ENCODE results near the gene SLC27A6.
"Not testable (repeated sequence)": the region's sequence is repeated elsewhere in the genome, so short reads cannot be mapped to it uniquely, and the experiment has no call there.

The SLC27A6 gene, protein sequence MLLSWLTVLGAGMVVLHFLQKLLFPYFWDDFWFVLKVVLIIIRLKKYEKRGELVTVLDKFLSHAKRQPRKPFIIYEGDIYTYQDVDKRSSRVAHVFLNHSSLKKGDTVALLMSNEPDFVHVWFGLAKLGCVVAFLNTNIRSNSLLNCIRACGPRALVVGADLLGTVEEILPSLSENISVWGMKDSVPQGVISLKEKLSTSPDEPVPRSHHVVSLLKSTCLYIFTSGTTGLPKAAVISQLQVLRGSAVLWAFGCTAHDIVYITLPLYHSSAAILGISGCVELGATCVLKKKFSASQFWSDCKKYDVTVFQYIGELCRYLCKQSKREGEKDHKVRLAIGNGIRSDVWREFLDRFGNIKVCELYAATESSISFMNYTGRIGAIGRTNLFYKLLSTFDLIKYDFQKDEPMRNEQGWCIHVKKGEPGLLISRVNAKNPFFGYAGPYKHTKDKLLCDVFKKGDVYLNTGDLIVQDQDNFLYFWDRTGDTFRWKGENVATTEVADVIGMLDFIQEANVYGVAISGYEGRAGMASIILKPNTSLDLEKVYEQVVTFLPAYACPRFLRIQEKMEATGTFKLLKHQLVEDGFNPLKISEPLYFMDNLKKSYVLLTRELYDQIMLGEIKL

DNA sequence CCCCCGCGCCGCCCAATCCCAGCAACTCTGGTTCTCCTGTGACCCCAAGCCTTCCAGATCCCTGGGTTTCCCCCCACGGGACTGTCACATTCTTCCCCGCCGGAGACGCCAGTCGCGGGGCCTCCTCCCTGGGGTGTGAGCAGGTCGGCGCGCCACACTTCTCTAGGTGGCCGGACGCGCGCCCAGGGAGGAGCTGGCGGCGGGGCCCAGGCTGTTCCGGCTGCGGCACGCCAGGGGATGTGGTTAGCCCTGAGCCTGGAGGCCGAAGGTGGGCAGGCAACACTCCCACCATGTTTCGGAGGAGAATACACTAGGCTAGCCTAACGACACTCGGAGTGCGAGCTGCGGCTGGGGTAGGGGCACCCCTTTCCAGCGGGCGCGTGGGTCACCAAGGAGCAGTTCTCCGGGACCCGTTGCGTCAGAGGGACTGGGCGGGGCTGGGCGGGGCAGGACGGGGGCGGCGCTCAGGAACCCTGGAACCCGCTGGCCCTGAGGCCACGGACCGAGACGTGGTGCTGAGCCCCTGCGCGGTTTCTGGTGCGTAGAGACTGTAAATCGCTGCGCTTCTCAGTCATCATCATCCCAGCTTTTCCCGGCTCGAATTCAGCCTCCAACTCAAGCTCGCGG, at the start of gene SLC27A6:
Gene SLC27A6, plus strand, starts transcription at position 478 of the 627 bp plus-strand sequence. CDS start 650 bp downstream, outside the sequence.
- peak; percentile 40 for DNase-seq

DNA sequence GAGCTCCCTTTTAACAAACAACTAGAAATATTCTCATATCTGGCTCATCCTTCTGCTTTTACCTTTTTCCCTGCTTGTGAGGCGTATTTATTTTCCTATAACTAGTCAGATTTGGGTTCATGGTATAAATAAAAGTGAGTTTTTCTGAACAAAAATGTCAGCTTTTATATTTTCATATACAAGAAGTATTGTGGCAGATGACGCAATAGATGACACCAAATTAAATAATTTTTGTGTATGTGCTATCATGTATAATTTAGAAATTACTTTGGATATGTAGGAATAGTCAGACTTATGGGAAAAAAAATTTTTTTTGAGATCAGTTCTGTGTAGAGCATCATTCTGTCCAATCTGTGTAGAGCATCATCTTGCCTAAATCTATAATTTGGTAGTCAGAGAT, 45.7 kb upstream of the SLC27A6 start:
- DNase-seq, result no peak

DNA sequence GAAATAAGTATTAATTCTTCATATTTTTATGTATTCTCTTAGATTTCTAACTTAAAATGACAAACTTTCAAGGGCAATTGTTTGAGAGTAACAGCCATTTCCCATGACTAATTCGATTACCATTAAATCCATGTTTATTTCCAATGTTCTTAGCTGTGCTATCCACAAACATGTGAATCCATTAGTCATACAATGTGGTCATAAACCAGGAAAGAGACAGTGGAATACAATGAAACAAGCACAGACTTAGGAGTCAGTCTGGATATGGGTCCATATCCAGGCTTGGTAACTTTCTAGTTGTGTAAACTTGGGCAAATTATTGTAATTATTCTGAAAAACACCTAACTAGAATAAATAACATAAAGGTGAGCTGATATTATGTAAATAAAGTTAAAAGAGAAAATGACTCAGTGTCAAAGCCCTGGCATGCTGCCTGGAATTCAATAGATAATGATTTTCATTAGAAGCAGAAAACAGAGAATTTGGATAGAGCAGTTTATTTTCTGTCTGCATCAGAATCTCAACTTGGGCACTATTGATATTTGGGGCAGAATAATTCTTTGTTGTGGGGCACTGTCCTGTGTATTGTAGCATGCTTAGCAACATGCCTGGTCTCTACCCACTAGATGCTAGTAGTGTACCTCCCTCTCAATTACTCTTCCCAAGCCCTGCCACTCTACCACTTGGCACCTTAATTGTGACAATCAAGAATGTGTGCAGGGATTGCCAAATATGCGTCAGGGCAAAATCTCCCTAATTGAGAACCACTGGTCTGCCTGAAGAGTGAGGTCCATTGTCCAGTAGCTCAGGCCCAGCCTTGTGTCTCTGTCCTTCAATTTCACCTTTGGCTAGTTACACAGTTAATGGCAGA, 44.7 kb upstream of the SLC27A6 start:
- DNase-seq, result no peak

DNA sequence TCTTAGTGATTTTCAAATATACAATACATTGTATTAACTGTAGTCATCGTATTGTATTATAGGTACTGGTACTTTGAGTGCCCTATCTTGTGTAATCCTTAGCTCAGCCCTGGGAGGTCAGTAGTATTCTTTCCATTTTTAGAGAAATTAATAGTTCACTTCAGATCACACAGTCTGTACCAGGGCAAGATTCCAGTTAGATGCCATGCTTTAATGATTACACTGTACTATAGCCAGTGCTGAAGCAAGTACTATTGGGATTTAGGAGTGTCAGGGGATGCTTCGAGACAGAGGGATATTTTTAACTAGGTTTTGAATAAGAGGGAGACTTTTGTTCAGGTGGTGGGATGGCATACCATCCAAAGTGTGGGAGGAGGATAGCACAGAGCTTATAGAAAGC, 41.0 kb upstream of the SLC27A6 start:
- DNase-seq, result no peak

DNA sequence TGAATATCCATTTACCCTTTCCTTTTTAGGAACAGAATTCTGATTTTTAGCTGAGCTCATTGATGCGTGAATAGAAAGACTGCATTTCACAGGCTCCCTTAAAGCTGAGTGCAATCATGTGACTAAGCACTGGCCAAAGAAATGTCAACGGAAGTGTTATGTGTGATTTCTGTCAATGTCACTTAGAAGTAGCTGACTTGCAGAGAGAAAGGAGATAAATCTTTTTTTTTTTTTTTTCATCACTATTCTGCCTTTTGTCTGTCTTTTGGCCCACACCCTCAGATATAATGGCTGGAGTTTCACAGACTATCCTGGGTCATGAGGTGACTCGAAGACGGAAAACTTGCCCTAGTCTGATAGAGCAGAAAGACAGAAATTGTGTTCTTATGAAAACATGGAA, 39.3 kb upstream of the SLC27A6 start:
- no peak for DNase-seq

DNA sequence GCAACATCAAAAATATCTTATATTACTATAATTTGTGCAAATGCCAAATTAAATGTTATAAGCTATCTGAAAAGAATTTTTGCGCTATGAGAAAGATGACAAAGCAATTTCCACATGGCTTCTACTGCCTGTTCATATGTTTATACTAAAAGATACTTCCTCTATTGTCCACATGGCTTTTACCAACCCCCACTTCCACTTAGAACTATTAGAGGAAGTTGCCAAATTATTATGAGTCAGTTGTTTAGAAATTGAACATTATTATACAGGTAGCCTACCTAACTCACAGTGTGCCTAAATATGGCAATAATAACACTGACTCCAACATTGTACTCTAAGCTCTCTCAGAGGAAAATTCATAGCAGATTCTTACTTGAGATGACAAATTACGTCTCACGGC, 37.6 kb upstream of the SLC27A6 start:
- no peak for DNase-seq

DNA sequence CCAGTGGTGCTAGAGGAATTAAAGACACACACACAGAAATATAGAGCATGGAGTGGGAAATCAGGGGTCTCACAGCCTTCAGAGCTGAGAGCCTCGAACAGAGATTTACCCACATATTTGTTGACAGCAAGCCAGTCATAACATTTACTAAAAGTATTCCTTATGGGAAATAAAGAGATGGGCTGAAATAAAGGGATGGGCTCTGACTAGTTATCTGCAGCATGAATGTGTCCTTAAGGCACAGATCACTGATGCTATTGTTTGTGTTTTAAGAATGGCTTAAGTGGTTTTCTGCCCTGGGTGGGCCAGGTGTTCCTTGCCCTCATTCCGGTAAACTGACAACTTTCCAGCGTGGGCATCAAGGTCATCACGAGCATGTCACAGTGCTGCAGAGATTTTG, 33.1 kb upstream of the SLC27A6 start:
- DNase-seq, result not testable (repeated sequence)

DNA sequence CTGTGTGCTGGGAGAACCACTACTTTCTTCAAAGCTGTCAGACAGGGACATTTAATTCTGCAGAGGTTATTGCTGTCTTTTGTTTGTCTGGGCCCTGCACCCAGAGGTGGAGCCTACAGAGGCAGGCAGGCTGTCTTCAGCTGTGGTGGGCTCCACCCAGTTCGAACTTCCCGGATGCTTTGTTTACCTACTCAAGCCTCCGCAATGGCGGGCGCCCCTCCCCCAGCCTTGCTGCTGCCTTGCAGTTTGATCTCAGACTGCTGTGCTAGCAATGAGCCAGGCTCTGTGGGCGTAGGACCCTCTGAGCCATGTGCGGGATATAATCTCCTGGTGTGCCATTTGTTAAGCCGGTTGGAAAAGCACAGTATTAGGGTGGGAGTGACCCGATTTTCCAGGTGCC, 22.2 kb upstream of the SLC27A6 start:
- DNase-seq, result not testable (repeated sequence)

DNA sequence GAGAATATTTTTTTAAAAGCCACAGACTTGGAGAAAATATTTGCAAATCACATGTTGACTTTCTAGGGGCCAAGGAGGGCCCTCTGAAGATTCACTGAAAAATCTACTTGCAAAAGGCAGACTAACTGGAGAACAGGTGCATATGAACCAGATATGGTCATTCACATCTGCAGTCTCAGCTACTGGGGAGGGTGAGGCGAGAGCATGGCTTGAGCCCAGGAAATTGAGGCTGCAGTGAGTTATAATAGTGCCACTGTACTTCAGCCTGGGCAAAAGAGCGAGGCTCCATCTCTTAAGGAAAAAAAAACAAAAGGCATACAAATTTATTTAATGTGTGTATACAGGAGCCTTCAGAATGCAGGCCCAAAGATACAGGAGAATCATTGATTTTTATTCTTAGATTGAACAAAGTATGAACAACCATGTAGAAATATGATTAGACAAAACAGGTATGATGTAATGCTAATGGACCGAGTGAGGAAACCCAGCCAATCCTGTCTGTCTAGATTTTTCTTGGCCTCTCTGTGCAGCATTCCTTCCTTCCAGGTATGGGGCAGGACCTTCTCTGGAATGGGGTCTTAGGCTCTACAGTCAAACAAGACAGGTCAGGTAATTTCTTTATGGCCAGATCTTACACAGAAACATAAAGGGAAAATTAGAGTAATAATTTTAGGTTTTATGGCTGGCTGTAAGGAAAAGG, 15.3 kb upstream of the SLC27A6 start:
- no peak for DNase-seq

DNA sequence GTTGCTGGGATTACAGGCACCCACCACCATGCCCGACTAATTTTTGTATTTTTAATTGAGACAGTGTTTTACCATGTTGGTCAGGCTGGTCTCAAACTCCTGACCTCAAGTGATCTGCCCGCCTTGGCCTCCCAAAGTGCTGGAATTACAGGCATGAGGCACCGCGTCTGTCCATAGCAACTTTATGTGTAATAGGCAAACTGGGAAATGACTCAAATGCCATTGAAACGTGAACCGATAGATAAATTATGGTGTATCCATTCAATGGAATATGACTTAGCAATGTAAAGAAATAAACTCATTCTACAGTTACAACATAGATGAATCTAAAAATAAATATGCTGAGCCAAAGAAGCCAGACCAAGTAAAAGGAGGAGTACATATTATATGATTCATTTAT, 14.0 kb upstream of the SLC27A6 start:
- DNase-seq, result not testable (repeated sequence)

DNA sequence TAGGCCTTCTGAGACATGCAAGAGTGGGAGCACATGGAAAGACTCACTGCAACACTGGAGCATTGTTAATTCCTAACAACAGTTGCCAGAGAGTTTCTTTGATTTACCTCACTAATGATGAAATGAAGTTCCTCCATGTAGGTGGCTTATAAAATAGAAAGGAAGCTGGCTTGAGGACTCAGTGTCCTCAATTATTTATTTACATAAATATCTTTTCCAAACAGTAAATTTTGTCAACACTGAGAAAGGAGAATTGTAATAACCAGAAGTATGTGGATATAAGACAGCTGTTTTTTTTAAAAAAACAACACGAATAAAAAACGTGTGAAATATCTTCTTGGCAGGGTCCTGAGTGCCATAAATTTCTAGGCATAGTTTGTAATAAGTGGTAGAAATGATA, 9.1 kb upstream of the SLC27A6 start:
- no peak for DNase-seq

DNA sequence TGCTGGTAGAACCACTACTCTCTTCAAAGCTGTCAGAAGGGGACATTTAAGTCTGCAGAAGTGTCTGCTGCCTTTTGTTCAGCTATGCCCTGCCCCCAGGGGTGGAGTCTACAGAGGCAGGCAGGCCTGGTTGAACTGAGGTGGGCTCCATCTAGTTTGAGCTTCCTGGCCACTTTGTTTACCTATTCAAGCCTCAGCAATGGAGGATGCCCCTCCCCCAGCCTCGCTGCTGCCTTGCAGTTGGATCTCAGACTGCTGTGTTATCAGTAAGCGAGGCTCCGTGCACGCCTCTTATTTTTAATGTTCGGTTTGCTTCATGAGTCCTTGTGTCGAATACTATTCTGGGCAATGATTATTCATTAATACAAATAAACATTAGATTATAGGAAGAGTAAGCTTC, 3.1 kb upstream of the SLC27A6 start:
- no peak for DNase-seq

DNA sequence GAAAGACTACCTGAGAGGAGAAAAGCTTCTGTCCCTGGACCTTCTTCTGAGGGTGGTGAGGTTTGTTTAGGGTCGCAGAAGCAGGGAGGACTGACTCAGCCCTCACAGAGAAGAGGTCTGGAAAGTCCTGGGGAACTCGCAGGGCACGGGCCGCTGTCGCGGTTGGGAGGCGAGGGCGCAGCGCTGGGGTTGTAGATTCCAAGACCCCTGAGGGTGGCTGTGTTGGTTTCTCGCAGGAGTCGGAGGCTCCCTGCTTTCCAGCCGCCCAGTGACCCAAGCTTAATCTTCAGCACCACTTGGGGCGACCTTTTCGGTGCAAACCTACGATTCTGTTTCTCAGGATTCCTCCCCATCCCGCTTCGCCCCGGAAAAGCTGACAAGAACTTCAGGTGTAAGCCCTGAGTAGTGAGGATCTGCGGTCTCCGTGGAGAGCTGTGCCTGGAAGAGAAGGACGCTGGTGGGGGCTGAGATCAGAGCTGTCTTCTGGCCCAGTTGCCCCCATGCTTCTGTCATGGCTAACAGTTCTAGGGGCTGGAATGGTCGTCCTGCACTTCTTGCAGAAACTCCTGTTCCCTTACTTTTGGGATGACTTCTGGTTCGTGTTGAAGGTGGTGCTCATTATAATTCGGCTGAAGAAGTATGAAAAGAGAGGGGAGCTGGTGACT, 482 bp downstream of the SLC27A6 start:
- no peak for DNase-seq

DNA sequence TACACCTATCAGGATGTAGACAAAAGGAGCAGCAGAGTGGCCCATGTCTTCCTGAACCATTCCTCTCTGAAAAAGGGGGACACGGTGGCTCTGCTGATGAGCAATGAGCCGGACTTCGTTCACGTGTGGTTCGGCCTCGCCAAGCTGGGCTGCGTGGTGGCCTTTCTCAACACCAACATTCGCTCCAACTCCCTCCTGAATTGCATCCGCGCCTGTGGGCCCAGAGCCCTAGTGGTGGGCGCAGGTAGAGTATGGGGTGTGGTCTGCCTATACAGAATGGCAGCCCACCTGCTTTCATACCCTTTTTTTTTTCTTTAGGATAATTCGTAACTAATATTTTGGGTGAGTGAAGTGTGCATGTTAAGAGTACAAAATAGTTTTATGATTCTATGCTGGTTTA, 1.1 kb downstream of the SLC27A6 start:
- no peak for DNase-seq

DNA sequence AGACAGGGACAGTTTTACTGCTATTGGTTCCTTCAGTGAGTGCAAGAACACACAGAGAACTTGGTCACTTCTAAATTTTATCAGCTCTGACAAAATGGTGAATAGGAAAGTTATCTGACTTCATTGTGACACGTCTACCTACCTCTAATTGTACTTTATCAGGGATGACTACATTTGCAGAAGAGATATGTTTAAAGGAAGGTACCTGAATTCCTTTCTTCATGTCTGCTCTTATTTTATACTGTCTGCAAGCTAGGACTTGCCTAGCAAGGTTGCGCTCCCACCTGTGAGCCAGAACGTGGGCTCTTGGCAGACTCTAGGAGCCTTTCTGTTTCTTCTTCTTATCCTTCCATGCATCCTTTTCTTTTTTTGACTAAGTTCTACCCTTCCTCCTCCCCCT, 1.6 kb downstream of the SLC27A6 start:
- no peak for DNase-seq

DNA sequence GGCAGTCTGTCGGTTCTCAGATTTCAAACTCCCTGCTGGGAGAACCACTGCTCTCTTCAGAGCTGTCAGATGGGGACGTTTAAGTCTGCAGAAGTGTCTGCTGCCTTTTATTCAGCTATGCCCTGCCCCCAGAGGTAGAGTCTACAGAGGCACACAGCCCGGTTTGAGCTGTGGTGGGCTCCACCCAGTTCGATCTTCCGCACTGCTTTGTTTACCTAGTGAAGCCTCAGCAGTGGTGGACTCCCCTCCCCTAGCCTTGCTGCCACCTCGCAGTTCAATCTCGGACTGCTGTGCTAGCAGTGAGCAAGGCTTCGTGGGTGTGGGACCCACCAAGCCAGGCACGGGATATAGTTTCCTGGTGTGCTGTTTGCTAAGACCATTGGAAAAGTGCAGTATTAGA, 8.0 kb downstream of the SLC27A6 start:
- no peak for DNase-seq

DNA sequence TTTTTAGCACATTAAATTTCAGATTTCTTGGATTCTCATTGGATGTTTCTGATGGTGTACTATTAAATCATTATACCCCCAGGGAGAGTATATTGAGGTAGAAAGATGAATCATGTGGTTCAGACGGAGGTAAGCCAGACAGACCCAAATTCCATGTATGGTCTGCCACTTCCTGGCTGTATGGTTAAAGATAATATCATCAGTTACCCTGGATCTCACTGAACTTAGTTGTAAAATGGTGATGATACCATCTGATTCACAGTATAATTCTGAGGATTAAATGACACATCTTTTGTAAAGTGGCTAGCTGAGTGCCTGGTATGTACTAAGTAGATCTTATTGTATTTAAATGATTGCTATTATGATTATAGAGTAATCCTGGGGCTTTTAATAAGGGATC, 9.3 kb downstream of the SLC27A6 start:
- no peak for DNase-seq

DNA sequence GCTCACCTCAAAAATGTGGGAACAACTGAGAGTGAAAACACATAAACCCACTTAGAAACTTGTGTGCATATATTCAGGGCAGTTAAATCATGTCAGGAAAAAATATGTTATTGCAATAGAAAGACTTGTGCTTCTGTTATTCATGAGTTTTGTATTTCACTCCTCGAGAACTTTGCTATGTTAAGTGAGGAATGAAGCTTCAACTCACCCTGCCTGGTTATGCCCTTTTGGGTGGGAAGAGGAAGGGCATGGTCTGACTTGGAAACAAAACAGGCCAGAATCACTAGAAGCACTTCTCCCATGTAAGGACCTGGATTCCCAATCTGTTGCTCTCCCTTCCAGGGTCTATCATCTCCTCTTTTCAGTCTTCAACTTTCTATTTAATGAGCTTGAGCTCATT, 14.5 kb downstream of the SLC27A6 start:
- DNase-seq, result no peak

DNA sequence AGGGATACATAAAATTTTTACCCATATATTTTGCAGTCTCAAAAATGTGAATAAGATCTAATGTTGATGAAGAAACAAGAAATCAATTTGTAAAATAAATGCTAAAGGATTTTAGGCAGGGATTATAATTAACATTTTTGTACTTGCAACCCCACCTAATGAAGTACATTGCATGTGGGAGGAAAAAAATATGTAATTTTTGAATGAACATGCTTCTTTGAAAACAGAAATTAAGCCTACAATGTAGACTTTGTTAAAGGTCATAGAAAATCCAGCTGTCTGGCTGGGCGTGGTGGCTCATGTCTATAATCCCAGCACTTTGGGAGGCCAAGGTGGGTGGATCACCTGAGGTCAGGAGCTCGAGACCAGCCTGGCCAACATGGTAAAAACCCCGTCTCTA, 15.6 kb downstream of the SLC27A6 start:
- DNase-seq, result no peak

DNA sequence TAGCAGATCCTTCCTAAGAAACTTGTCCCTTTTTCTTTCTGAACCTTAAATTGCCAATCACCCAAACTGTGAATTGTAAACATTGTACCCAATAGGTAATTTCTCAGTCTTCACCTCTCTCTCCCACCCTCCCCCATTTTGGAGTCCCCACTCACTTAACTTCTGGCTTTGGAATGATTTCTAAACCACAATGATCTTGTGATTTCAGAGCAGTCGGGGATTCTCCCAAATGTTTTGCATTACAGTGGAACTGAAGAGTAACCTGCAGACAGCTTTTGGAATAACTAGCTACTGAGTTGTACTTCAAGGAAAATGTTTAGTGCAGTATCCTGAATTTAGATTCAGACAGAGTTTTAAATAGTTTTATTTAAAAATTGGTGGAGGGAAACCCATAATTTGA, 19.2 kb downstream of the SLC27A6 start:
- DNase-seq, result no peak

DNA sequence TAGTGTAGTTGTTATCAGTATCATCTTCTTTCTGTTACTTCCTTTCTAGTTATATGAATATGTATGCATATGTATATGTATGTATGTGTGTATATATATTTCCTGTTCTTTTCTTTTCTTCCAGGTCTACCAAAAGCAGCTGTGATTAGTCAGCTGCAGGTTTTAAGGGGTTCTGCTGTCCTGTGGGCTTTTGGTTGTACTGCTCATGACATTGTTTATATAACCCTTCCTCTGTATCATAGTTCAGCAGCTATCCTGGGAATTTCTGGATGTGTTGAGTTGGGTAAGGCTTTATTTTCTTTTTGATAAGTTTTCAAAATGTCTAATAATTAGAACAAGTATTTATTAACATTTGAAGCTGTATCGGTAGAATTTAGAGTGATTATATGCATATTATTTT, 23.2 kb downstream of the SLC27A6 start:
- DNase-seq, result no peak
